ENCODE measurements around the gene ZNF471. TPM values are rescaled to one million over a fixed set of nuclear protein-coding genes. Genes with fewer than 3 reads are reported as not detected.

Gene ZNF471
- total RNA-seq (2014; rRNA removed; shearing (Covaris generic)): 0.12 and 0.34 TPM in 2 replicates

GRCh38 chr19:56507446-56508289 lies at the start of gene ZNF471:
ZNF471 (plus strand) TSS chr19:56507855; CDS start chr19:56511572, 3,717 bp downstream.
- DNase-seq (ENCODE audit: low read depth): peak; percentile 98

GRCh38 chr19:56474308-56474707 lies 33.3 kb upstream of the ZNF471 start:
- DNase-seq (ENCODE audit: low read depth): no peak

GRCh38 chr19:56476093-56476492 lies 31.6 kb upstream of the ZNF471 start:
- no peak for DNase-seq (ENCODE audit: low read depth)

- peak; percentile 53 for DNase-seq (ENCODE audit: low read depth)
These were observed 30.8 kb upstream of the ZNF471 start, which contains the start of gene ZNF667 for GRCh38 chr19:56476651-56477428. ZNF667 (minus strand) TSS chr19:56477345; CDS start chr19:56462370, 14,975 bp downstream.

GRCh38 chr19:56477429-56478338 lies 30.0 kb upstream of the ZNF471 start:
- DNase-seq (ENCODE audit: low read depth): peak; percentile 93

GRCh38 chr19:56491399-56491798 lies 16.3 kb upstream of the ZNF471 start:
- DNase-seq (ENCODE audit: low read depth): no peak

GRCh38 chr19:56504581-56504980 lies 3.1 kb upstream of the ZNF471 start:
- no peak for DNase-seq (ENCODE audit: low read depth)

- DNase-seq (ENCODE audit: low read depth): no peak
These were observed 679 bp downstream of the ZNF471 start for GRCh38 chr19:56508290-56508778.

- no peak for DNase-seq (ENCODE audit: low read depth)
These were observed 17.7 kb downstream of the ZNF471 start for GRCh38 chr19:56525214-56525860.

- DNase-seq (ENCODE audit: low read depth): no peak
These were observed 29.8 kb downstream of the ZNF471 start for GRCh38 chr19:56537442-56537841.

- DNase-seq (ENCODE audit: low read depth): peak; percentile 93
These were observed 30.7 kb downstream of the ZNF471 start for GRCh38 chr19:56538254-56538760.

GRCh38 chr19:56538761-56539263 lies 31.2 kb downstream of the ZNF471 start, which contains the start of gene ZFP28:
ZFP28 (plus strand) TSS chr19:56538948; CDS start chr19:56539019, 71 bp downstream.
- no peak for DNase-seq (ENCODE audit: low read depth)

GRCh38 chr19:56543776-56544175 lies 36.1 kb downstream of the ZNF471 start:
- DNase-seq (ENCODE audit: low read depth): no peak

- DNase-seq (ENCODE audit: low read depth): peak; percentile 3
These were observed 39.9 kb downstream of the ZNF471 start for GRCh38 chr19:56547535-56547934.

- no peak for DNase-seq (ENCODE audit: low read depth)
These were observed 46.7 kb downstream of the ZNF471 start for GRCh38 chr19:56554272-56554869.

- DNase-seq (ENCODE audit: low read depth): no peak
These were observed 55.1 kb downstream of the ZNF471 start for GRCh38 chr19:56562766-56563165.

GRCh38 chr19:56566904-56567273 lies 59.2 kb downstream of the ZNF471 start:
- DNase-seq (ENCODE audit: low read depth): peak; percentile 47

GRCh38 chr19:56567274-56568120 lies 59.8 kb downstream of the ZNF471 start, which contains the start of gene ZNF470:
ZNF470 (plus strand) TSS chr19:56567468; CDS start chr19:56570312, 2,844 bp downstream.
- peak; percentile 95 for DNase-seq (ENCODE audit: low read depth)

- no peak for DNase-seq (ENCODE audit: low read depth)
These were observed 64.9 kb downstream of the ZNF471 start for GRCh38 chr19:56572589-56572988.

Measured in Daoy (cell line).